Measurements from ENCODE around the gene KIF2C.
"Not testable (repeated sequence)": the region's sequence is repeated elsewhere in the genome, so short reads cannot be mapped to it uniquely, and the experiment has no call there.

Gene KIF2C

GRCh38 chr1:44786841-44787426 is 47.3 kb downstream of the KIF2C start:
- H3K4me3 ChIP-seq (ENCODE audit: low read depth, low read length), result peak overlapping the region; percentile 57
- TF ChIP-seq CTCF (IDR thresholded peaks at IDR 0.05; ENCODE audit: borderline replicate concordance, insufficient read depth, low read depth, low read length), result no peak

DNA sequence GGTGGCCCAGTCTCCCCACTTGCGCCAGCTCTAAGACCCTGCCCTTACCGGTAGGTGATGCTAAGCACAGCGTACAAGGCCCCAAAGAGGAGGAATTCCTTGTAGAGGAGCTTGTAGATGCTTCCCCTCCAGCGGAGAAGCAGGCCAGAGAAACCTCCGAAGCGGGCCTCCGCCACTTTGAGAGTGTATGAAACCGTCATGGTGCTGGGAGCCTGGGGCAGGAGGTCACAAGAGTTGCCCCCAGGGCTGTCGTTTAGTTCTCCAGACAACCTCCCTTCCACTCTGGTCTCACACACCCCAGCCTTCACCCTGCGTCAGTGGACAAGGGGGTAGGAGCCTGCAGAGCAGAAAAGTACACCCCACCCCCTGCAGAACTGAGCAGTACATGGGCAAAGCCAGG is 47.9 kb downstream of the KIF2C start:
- TF ChIP-seq CTCF (IDR thresholded peaks at IDR 0.05; ENCODE audit: borderline replicate concordance, insufficient read depth, low read depth, low read length), result no peak
- no peak overlapping the region for H3K4me3 ChIP-seq (ENCODE audit: low read depth, low read length)

DNA sequence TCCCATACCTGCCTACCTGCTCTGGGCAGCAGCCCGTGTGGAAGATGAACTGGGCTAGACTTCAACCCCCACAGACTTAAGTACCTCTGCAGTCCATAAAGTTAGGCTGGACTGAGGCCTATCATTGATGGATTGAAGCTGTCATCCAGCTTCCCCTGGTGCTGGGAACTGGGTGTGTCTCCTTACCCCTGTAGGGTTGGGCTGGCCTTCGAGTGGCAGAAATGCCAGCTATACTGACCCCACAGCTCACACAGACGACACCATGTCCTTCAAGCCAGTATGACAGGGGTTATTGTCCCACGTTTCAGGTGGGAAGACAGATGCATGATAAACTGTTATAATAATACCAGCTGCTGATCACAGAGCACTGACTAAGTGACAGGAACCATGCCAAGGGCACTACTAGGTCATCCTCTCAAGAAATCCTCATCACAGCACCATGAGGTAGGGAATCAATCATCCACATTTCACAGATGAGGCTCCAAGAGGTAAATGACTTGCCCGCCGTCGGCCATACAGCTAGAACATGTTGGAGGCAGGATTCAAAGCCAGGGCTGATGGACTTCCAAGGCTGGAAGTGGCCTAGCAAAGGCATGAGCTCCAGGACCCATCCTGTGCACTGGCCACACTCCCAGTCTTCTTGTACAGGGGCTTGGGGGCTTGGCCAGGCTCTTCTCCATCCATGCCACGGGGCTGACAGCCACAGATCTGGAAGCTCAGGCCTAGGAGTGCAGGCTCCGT is 48.7 kb downstream of the KIF2C start, which contains the start of gene BEST4:
Gene BEST4, minus strand, starts transcription at position 51 of the 741 bp plus-strand sequence. CDS start 465 bp downstream, outside the sequence.
- TF ChIP-seq CTCF (IDR thresholded peaks at IDR 0.05; ENCODE audit: borderline replicate concordance, insufficient read depth, low read depth, low read length), result no peak

DNA sequence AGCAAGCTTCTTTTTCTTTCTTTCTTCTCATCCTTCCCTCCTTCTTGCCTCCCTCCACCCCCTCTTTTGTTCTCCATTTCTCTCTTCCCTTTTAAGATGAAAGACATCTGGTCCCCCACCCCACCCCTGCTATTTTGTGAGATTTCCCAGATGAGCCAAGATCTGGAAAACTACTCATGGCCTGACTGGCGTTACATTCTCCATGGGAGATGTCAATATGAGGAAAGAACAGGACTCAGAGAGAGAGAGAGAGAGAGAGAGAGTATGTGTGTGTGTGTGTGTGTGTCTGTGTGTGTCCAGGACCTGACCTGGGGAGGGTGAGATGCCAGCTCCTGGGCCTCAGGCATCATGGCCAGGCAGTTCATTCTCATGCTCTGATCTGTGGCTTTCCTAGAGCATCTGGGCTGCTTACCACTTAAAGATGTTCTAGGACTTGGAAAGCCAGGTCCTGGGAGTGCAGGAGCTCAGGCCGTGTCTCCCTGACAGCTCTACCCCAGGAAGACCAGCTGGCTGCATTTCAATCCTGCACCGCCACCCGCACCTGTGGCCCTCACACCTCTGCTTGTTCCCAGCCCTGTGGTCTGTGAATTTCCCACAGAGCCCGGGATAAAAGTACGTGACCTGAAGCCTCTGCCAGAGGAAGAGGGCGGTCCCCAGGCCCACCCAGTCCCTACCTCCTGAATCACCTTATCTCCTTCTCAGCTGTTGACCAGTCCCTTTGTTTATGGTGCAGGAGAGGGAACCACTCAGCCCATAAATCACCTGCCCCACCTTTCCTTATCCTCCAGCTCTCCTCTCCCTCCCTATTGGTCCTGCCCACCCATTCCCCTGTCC is 51.5 kb downstream of the KIF2C start:
- H3K4me3 ChIP-seq (ENCODE audit: low read depth, low read length), result no peak overlapping the region
- no peak for TF ChIP-seq CTCF (IDR thresholded peaks at IDR 0.05; ENCODE audit: borderline replicate concordance, insufficient read depth, low read depth, low read length)

More for the DNA sequence above, 48.7 kb downstream of the KIF2C start, which contains the start of gene BEST4:
- no peak within 1 kb of the TSS for H3K4me3 ChIP-seq (ENCODE audit: low read depth, low read length)

GRCh38 chr1:44792736-44793502 is 53.3 kb downstream of the KIF2C start:
- TF ChIP-seq CTCF (IDR thresholded peaks at IDR 0.05; ENCODE audit: borderline replicate concordance, insufficient read depth, low read depth, low read length), result no peak

GRCh38 chr1:44797886-44798285 is 58.2 kb downstream of the KIF2C start:
- not testable (repeated sequence) for H3K4me3 ChIP-seq (ENCODE audit: low read depth, low read length)

More at GRCh38 chr1:44792736-44793502, 53.3 kb downstream of the KIF2C start:
- H3K4me3 ChIP-seq (ENCODE audit: low read depth, low read length), result no peak overlapping the region
